HG03135 (cell line): Measurements from ENCODE around the gene MST1.
A peak's percentile ranks its signal among the peaks of the same experiment; 100 is the strongest.
"Not testable (repeated sequence)": the region's sequence is repeated elsewhere in the genome, so short reads cannot be mapped to it uniquely, and the experiment has no call there.

ENCODE experiments used
- ATAC-seq: cut with Tn5 transposase; IDR thresholded peaks from one replicate; pipeline ENCODE4 v1.9.1; 2021; ENCODE audit warnings: mild to moderate bottlenecking, moderate library complexity; ENCODE audit not compliant: unreplicated experiment

Gene MST1

GRCh38 chr3:49701388-49702077, 12.3 kb upstream of the MST1 start:
- ATAC-seq: no peak

GRCh38 chr3:49700453-49701128, 11.3 kb upstream of the MST1 start:
- no peak for ATAC-seq

GRCh38 chr3:49700014-49700413, 10.7 kb upstream of the MST1 start:
- ATAC-seq: no peak

DNA sequence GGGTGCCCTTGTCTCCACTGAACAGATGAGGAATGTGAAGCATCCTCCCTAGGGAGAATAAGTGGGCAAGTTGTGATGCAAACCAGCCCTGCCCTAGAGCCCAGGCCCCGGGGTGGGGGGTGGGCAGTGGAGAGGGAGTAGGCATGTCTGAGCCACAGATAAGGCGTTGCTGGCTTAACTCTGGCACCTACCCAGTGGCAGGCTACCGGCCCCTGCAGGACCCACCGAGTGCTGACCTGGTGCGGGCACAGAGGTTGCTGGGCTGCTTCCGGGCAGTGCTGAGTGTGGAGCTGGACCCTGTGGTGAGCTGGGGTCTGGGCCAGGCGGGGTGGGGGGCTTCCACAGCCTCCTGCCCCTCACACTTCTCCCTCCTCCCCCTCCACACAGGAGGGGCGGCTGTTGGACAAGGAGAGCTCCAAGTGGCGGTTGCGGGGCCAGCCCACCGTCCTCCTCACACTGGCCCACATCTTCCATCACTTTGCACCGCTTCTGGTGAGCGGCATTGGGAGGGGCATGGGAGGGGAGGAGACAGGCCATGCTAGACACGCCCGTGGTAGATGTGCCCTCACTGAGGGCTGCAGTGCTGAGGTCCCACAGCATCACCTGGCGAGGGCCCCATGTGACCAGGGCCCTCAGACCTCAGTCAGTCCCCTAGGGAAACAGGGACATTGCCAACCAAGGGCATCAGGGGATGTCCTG, 10.2 kb upstream of the MST1 start:
- no peak for ATAC-seq

- ATAC-seq: not testable (repeated sequence)
Observed at GRCh38 chr3:49695350-49696015, 6.2 kb upstream of the MST1 start.

GRCh38 chr3:49694409-49695070, 5.3 kb upstream of the MST1 start:
- ATAC-seq: not testable (repeated sequence)

- not testable (repeated sequence) for ATAC-seq
Observed at GRCh38 chr3:49691481-49691880, 2.2 kb upstream of the MST1 start.

GRCh38 chr3:49690856-49691255, 1.6 kb upstream of the MST1 start:
- not testable (repeated sequence) for ATAC-seq

DNA sequence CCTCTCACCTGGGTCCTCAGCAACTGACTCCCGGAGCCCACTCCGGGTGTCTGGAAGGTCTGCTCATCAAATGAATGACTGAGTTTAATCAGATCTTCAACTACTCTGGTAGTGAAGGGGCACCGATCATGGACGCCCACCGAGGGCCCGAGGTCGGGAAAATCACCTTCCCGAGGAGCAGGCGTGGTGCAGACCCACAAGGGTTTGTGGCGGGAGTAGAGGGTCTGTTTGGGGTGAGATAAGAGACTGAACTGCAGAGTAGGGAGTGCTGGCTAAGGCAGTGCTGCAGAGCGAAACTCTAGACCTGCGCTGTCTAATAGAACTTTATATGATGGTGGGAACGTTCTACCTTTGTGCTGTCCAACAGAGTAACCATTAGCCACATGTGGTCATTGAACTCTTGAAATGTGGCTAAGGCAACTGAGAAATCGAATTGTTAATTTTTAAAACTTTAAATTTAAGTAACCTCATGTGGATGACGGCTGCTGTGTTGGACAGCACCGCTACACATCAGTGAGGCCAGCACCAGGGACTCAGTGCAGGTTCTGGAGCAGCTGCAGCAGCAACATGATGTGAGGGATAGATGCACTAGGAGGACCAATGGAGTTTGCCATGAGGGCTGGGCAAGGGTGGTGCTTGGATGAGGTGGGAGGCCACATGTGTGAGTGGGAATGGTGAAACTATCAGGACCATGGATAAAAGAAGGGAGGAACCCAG, 792 bp upstream of the MST1 start:
- peak; percentile 9 for ATAC-seq

- not testable (repeated sequence) for ATAC-seq
Observed at GRCh38 chr3:49688338-49689045, 782 bp downstream of the MST1 start.

DNA sequence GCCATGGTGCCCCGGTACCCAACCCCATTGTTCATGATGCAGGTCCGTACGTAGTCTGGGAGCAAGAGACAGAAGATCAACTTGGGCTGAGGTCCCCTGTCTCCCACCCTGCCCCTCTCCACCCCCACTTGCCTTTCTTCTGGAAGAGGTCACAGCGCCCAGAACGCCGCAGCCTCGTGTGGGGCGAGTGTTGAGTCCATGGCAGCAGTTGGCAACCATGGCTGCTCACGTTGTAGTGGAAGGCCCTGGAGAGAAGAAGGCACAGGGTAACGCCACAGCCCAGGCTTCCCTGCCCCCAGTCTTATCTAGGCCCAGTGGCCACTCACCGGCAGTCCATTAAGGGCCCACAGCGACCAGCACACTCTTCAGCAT, 1.9 kb downstream of the MST1 start:
- not testable (repeated sequence) for ATAC-seq

- not testable (repeated sequence) for ATAC-seq
Observed at GRCh38 chr3:49686769-49687423, 2.4 kb downstream of the MST1 start.

DNA sequence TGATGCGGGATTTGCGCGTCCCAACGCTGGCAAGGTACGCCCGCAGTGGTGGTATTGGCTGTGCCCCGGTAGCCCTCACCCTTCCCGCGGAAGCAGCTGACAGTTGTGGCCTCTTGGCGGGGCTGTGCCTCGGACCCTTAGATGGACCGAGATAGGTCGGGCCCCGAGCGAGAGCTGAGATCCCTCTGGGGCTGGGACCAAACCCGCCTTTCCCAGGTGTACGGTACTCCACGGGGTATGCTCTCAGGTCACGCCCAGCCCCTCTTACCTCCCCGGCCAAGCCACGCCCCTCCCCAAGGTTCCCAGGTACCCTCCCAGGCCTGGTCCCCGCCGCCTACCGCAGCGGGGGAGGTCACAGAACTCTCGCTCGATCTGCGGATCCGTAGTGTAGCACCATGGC, 2.9 kb downstream of the MST1 start:
- not testable (repeated sequence) for ATAC-seq

GRCh38 chr3:49685846-49686245, 3.4 kb downstream of the MST1 start:
- ATAC-seq: not testable (repeated sequence)

- ATAC-seq: not testable (repeated sequence)
Observed at GRCh38 chr3:49685103-49685502, 4.2 kb downstream of the MST1 start.

- ATAC-seq: not testable (repeated sequence)
Observed at GRCh38 chr3:49684453-49684852, 4.8 kb downstream of the MST1 start.

- ATAC-seq: no peak
Observed at GRCh38 chr3:49683162-49683561, 6.1 kb downstream of the MST1 start.

DNA sequence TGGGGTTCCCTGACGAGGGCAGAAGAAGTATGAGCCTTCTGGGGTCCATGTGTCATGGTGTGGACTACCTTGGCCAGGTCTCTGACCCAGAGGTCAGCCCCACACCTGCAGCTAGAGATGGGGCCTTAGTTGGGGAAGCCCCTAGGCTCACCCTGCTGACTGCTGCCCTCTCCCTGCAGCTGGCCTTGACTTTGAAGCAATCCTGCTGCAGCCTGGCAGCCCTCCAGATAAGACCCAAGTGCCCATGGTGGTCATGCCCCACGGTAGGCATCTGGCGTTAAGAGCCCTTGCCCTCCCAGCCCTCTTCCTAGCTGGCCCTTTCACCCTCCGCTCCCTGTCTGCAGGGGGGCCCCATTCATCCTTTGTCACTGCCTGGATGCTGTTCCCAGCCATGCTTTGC, 7.7 kb downstream of the MST1 start:
- no peak for ATAC-seq

DNA sequence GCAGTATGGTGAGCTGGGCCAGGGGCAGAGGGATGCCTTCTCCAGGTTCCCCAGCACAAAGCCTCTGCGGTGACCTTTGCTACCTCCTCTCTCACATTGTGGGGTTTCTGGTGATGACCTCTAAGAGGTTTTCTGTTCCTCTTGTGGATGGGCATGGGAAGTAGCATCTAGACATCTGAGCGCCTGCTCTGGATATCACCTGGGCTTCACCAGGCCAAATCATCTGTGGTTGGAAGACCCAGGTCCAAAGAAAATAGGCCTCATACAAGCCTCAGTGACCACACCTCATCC, 8.1 kb downstream of the MST1 start:
- ATAC-seq: no peak
